ENCODE data around the gene TEKT4. TPM values are rescaled to one million over a fixed set of nuclear protein-coding genes. Genes with fewer than 3 reads are reported as not detected.
"Not testable (repeated sequence)": the region's sequence is repeated elsewhere in the genome, so short reads cannot be mapped to it uniquely, and the experiment has no call there.

The TEKT4 gene
- total RNA-seq, 4 donors from 2014 or later = not detected

GRCh38 chr2:94923196-94923595 is 52.0 kb downstream of the TEKT4 start:
- no peak for DNase-seq
- intact Hi-C loops (cut with DNase I; ENCODE audit: low total_unique reads) = no loop called here
- Histone ChIP-seq H3K9me3 (no peaks in the 10 kb centered on the region), H3K36me3 (no peaks in the 10 kb centered on the region), H3K27ac (no peak overlapping the region), H3K4me1 (no peaks in the 10 kb centered on the region), H3K4me3 (no peak overlapping the region), H3K27me3 (no peaks in the 10 kb centered on the region)
- TF ChIP-seq POLR2A (IDR thresholded peaks at IDR 0.05) = no peak
- no peak for TF ChIP-seq CTCF (IDR thresholded peaks at IDR 0.05 in 4 of 5, conservative IDR thresholded peaks at IDR 0.05 in 1 of 5)
- in situ Hi-C loops (cut with MboI; ENCODE audit: low sequenced_read_pairs in 4 of 4) = no loop called here
- no peak for ATAC-seq

- DNase-seq; intact Hi-C loops (cut with DNase I; ENCODE audit: low total_unique reads); H3K27me3 ChIP-seq; H3K4me1 ChIP-seq; H3K9me3 ChIP-seq; H3K36me3 ChIP-seq; ATAC-seq; in situ Hi-C loops (cut with MboI; ENCODE audit: low sequenced_read_pairs in 4 of 4); H3K4me3 ChIP-seq; H3K27ac ChIP-seq: not testable (repeated sequence)
Observed at GRCh38 chr2:94924999-94925398, 53.8 kb downstream of the TEKT4 start.

Other genes starting within 250 kb of the TEKT4 start
- gene MAL, start 154.3 kb downstream of the TEKT4 start, total RNA-seq = 1 to 10 TPM in 1 of 4 donors, under 1 TPM in 2, not detected in 1; 0.64 to 2.4 (median 0.87) TPM

Data from gastrocnemius medialis (tissue), 4 donors.